ENCODE results near the gene VIM.

- TF ChIP-seq, protein P1, sequence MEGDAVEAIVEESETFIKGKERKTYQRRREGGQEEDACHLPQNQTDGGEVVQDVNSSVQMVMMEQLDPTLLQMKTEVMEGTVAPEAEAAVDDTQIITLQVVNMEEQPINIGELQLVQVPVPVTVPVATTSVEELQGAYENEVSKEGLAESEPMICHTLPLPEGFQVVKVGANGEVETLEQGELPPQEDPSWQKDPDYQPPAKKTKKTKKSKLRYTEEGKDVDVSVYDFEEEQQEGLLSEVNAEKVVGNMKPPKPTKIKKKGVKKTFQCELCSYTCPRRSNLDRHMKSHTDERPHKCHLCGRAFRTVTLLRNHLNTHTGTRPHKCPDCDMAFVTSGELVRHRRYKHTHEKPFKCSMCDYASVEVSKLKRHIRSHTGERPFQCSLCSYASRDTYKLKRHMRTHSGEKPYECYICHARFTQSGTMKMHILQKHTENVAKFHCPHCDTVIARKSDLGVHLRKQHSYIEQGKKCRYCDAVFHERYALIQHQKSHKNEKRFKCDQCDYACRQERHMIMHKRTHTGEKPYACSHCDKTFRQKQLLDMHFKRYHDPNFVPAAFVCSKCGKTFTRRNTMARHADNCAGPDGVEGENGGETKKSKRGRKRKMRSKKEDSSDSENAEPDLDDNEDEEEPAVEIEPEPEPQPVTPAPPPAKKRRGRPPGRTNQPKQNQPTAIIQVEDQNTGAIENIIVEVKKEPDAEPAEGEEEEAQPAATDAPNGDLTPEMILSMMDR (IDR thresholded peaks at IDR 0.05), result no peak
- TF ChIP-seq POLR2A (IDR thresholded peaks at IDR 0.05), result no peak
Measured at GRCh38 chr10:17216901-17217395, 11.1 kb upstream of the VIM start.

Measured in right lobe of liver (tissue), 4 donors.